Central memory CD4-positive, alpha-beta T cell (primary cell): ENCODE data around the gene NRIP3.
"Not testable (repeated sequence)": the region's sequence is repeated elsewhere in the genome, so short reads cannot be mapped to it uniquely, and the experiment has no call there.

ENCODE experiments used
- DNase-seq: peaks from one replicate; pipeline ENCODE4 v3.0.0; 2022

The NRIP3 gene

DNA sequence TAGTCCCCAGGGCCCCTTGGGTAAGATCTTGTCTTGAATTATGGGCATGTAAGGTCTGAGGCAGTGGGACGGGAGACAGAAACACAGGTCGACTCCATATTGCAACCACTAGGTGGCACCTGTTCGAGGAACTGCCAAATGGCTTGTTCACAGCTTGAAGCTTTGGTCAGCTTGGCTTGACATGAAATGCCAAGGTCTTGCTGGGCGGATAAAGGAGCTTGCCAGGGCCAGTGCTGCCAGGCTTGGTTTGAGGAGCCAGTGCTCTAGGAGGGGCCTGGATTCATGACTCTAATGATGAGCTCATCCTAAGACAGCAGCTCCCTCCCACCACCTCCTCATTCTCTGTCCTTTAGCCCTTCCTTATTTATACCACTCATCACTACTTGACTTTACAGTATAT lies 11.9 kb upstream of the NRIP3 start:
- DNase-seq, result peak; percentile 42

DNA sequence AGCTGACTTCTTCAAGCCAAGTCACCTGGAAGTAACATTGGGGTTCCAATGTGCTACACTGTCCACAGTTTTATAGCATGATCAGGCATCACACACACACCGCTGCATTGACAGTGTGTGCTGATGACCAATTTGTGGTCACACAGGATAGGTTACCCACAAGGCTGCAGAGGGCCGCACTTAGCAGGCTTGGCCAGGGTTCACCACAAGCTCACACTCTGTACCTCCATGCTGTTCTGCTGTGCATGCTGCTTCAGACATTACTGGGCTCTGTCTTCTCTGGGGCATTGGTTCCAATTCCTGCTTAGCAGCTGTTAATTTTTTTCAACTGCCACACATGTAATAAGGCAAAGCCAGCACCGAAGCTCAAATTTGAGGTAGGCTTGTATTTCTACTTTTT lies 11.0 kb upstream of the NRIP3 start:
- DNase-seq, result no peak

DNA sequence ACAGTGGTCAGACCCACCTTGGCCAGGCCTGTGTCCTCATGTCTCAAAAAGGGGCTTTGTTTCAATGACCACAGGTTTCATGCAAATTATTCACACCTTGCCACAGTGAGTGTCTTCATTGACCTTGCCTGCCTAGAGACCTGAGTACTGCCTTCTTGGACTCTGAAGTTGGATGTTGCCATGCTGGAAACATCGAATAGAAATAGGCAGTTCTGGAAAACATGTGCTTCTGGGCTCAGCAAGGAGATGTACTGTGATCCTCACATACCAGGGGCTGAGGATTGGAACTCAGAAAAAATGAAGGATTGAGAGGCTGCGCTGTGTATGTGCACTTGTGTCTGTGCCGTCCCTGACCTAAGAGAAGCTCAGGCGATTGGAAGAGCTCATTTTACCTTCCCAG lies 9.6 kb upstream of the NRIP3 start:
- DNase-seq, result no peak

DNA sequence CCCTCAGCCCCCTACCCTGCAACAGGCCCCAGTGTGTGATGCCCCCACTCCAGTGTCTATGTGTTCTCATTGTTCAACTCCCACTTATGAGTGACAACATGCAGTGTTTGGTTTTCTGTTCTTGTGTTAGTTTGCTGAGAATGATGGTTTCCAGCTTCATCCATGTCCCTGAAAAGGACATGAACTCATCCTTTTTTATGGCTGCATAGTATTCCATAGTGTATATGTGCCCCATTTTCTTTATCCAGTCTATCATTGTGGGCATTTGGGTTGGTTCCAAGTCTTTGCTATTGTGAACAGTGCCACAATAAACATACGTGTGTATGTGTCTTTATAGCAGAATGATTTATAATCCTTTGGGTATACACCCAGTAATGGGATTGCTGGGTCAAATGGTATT lies 5.7 kb upstream of the NRIP3 start:
- not testable (repeated sequence) for DNase-seq

- no peak for DNase-seq
Measured at GRCh38 chr11:9008661-9009060, 4.9 kb upstream of the NRIP3 start.

- DNase-seq, result no peak
Measured at GRCh38 chr11:9008011-9008550, 4.3 kb upstream of the NRIP3 start.

GRCh38 chr11:9005087-9005486 lies 1.3 kb upstream of the NRIP3 start:
- no peak for DNase-seq

GRCh38 chr11:9004183-9004926 lies 554 bp upstream of the NRIP3 start:
- no peak for DNase-seq

DNA sequence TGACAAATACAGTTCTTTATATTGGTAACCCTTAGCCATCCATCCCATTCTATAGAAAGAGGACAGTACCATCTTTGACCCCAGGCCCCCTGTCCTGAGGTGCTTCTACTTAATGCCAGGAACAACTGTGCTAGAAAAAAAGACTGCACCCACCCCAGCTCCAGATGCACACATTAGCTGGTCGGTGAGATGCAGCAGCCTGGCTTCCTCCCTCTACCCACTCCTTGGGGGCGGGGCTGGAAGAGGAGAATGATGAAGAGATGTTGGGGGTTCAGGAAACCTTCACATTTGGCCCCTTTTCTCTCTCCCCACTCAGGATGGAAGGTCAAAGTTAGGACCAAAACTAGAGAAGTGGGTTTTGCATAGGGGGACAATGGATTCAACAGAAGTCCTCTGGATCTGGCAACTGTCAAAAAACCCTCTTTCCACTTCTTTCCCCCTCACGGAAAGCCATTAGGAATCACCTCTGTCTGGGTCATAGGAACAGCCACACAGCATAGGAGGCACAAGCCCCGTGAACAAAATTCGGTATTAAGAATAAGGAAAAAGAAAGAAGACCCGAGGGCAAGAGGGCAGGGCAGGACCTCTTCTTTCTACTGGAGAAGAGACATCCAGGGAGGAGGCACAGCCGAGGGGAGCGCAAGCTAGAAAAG lies 755 bp downstream of the NRIP3 start:
- DNase-seq, result peak; percentile 3

GRCh38 chr11:9001736-9002135 lies 2.1 kb downstream of the NRIP3 start:
- no peak for DNase-seq

DNA sequence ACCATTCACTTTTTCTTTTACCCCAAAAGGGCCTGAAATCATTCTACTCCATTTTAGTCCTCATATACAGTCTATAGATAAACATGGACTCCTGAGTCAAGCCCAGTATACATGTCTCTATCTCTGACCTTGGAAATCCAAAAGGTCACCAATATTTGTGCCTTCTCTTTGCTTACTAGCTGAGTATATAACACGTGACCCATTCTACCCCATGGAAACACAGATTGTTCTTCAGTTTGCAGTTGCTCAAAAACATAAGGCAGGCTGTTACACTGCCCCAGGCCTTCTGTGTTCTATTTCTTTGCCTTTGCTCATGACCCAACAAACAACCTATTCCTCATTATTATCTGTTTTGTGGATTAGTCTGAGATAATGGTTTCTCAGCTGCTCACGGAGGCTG lies 5.8 kb downstream of the NRIP3 start:
- no peak for DNase-seq

- DNase-seq, result no peak
Measured at GRCh38 chr11:8997451-8997850, 6.3 kb downstream of the NRIP3 start.

- DNase-seq, result no peak
Measured at GRCh38 chr11:8989453-8989852, 14.3 kb downstream of the NRIP3 start.

DNA sequence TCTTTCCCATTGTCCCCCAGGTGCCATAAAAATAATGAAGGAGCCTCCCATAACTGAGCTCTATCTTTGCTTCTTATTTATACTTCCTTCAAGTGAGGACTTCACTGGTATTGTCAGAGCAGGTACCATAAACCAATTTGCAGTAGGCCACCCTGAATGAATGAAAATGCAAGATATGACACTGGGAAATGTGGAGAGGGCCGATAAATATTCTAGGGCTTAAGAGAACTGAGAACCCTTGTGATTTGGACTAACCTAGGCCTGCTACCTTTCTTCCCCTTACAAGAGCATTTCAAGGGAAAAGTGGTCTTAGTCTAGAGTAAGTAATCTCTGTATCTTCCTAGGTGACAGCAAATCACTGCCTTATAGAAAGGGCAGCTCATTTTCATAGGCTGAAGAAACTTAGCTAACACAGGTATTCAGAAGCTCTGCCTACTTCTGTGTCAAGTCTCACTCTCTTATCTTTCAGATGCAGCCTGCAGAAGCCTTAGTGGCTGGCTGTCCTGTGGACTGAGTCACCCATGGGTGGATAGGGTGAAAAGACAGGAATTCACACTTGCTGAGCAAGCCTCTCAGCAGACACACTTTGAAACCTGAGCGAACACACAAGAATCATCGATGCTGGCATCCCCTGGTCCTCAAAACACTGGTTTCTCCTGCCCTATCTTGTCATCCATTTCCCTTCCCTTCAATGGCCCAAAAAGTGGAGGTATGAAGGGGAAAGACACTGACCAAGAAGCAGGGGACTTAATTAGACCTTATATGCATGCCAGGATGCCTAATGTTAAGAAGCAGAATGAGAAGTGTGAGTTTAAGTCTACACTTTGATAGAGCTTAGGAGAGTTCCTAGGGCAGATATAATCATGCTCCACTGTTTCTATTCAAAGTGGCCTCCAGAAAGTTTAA lies 15.2 kb downstream of the NRIP3 start:
- no peak for DNase-seq

DNA sequence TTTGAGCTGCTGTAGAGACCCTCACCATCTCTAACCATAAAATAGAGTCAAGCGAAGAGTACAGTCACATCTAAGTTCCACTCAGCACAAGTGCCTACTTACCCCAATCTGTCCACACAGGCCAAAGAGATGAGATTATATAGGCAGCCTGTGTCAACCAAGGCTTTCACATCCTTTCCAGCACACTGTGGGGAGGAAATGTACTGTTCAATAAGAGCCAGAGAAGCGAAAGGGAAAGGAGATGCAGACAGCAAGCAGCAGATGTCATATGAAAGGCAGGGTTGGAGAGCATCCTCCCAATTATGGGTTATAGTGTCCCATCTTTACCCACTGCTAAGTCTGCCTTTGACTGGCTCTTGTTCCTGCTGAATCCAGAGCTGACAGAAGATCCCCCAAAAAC lies 16.4 kb downstream of the NRIP3 start:
- no peak for DNase-seq

DNA sequence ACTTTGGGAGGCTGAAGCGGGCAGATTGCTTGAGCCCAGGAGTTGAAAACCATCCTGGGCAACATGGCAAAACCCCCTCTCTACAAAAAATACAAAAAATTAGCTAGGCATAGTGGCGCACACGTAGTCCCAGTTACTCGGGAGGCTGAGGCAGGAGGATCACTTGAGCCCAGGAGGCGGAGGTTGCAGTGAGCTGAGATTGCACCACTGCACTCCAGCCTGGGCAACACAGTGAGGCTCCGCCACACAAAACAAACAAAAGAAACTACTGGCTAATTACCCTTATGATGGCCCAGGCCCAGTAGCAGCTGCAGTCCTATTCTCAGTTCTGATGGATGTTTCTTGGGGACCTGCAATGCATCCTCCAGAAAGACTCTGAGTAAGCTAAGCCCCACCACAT lies 17.0 kb downstream of the NRIP3 start:
- DNase-seq, result not testable (repeated sequence)

- DNase-seq, result no peak
Measured at GRCh38 chr11:8985462-8985861, 18.3 kb downstream of the NRIP3 start.

- DNase-seq, result no peak
Measured at GRCh38 chr11:8983552-8983951, 20.2 kb downstream of the NRIP3 start.

- no peak for DNase-seq
Measured at GRCh38 chr11:8980485-8980884, 23.3 kb downstream of the NRIP3 start.

DNA sequence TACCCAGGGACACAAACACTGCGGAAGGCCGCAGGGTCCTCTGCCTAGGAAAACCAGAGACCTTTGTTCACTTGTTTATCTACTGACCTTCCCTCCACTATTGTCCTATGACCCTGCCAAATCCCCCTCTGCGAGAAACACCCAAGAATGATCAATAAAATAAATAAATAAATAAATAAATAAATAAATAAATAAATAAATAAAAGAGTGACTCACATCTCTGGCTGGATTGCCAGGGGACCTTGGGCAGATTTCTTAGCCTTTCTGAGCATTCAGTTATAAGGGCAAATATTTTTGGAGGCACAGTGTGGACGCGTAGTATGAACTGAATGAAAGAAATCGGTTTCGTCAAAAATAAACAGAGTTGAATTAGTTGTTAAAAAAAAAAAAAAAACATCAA lies 24.4 kb downstream of the NRIP3 start:
- not testable (repeated sequence) for DNase-seq

GRCh38 chr11:8973121-8973520 lies 30.7 kb downstream of the NRIP3 start:
- DNase-seq, result no peak

DNA sequence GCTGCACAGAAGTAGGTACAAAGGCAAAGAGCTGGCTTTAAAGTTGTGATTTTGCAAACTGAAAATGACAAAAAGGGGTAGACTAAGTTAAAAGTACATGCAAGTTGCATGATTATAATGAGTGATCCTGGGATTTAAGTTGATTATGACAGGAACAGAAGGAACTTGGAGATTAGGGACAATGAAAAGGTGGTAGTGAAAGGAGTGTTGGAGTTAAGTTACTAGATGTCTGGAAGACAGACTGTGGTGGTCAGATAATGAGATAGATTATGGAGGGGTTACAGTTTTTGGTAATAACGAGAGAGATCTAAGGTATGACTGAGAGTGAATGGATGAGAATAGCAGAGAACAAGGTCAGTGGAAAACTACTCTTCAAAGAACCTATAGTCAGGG lies 31.9 kb downstream of the NRIP3 start:
- DNase-seq, result no peak

DNA sequence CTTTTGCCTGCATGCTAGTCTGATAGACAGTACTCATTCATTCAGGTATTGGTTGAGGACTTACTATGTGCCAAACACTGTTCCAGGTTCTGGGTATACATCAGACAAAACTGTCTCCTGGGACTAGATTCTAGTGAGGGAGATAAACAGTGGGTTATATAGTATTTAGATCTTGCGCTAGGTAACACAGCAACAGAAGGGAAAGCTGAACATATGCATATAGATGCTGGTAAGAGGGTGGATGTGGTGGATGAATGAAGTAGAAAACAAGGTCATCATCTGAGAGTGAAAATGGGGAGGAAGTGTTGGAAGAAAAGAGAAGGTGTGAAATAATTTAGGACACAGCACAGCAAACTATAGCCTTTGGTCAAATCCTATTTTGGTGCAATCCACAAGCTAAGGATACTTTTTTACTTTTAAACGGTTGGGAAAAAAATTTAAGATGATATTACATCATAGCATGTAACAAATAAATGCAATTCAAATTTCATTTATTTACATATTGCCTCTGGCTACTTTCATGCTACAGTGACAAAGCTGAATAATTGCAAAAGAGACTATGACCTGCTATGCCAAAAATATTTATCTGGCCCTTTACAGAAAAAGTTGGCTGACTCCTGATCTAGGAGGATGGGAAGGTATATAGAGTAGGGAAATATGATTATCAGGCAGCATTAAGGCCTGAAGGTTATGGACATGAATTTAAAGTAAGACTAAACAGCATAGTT lies 32.4 kb downstream of the NRIP3 start:
- no peak for DNase-seq
